H9 (cell line): ENCODE measurements around the gene ALOX12B. TPM values are rescaled to one million over a fixed set of nuclear protein-coding genes. Genes with fewer than 3 reads are reported as not detected.

ENCODE experiments used
- microRNA-seq: library from miRNA; unstranded; fragments of <30 nt; microRNA quantifications from one replicate; pipeline ENCODE4, GENCODE V29; 2020; ENCODE audit warnings: borderline microRNAs expressed
- total RNA-seq: library from RNA; stranded (reverse); gene quantifications from 2 replicates; pipeline ENCODE4 v1.2.1, GENCODE V29; 2021

Gene ALOX12B
- total RNA-seq, 1 experiment from 2014 or later: 1.2 TPM

Small RNAs within 50 kb of the gene (microRNA-seq; reads per million reads assigned to microRNA genes)
- not detected for gene MIR4314

Other genes starting within 250 kb of the ALOX12B start
- 8.9 and 11.3 TPM in 2 replicates for gene TMEM88, start 232.7 kb downstream of the ALOX12B start, total RNA-seq
- 40.0 and 50.2 TPM in 2 replicates for gene NAA38, start 230.2 kb downstream of the ALOX12B start, total RNA-seq
- 17.1 and 18.0 TPM in 2 replicates for gene CYB5D1, start 229.7 kb downstream of the ALOX12B start, total RNA-seq
- 33.2 and 35.7 TPM in 2 replicates for gene CHD3, start 198.9 kb downstream of the ALOX12B start, total RNA-seq
- gene RNF227, start 171.4 kb downstream of the ALOX12B start, total RNA-seq: 1.9 and 2.5 TPM in 2 replicates
- 5.7 and 6.4 TPM in 2 replicates for gene KCNAB3, start 157.9 kb downstream of the ALOX12B start, total RNA-seq
- gene TRAPPC1, start 155.8 kb downstream of the ALOX12B start, total RNA-seq: 132 and 160 TPM in 2 replicates
- gene CNTROB, start 155.5 kb downstream of the ALOX12B start, total RNA-seq: 25.8 and 30.1 TPM in 2 replicates
- gene GUCY2D, start 85.1 kb downstream of the ALOX12B start, total RNA-seq: 0.15 and 0.35 TPM in 2 replicates
- 0.11 TPM in 1 of 2 replicates, not detected in the other for gene ALOX15B, start 48.7 kb downstream of the ALOX12B start, total RNA-seq
- gene ALOXE3, start 30.8 kb upstream of the ALOX12B start, total RNA-seq: 0.13 and 0.42 TPM in 2 replicates
- gene HES7, start 36.4 kb upstream of the ALOX12B start, total RNA-seq: 0.26 and 0.33 TPM in 2 replicates
- 36.5 and 37.2 TPM in 2 replicates for gene PER1, start 64.7 kb upstream of the ALOX12B start, total RNA-seq
- 22.8 and 22.9 TPM in 2 replicates for gene VAMP2, start 75.2 kb upstream of the ALOX12B start, total RNA-seq
- 12.7 and 14.3 TPM in 2 replicates for gene TMEM107, start 88.7 kb upstream of the ALOX12B start, total RNA-seq
- gene BORCS6, start 102.5 kb upstream of the ALOX12B start, total RNA-seq: 3.1 and 3.4 TPM in 2 replicates
- 160 and 171 TPM in 2 replicates for gene AURKB, start 122.9 kb upstream of the ALOX12B start, total RNA-seq
- gene CTC1, start 160.3 kb upstream of the ALOX12B start, total RNA-seq: 36.9 and 37.0 TPM in 2 replicates
- 224 and 228 TPM in 2 replicates for gene PFAS, start 161.6 kb upstream of the ALOX12B start, total RNA-seq
- gene RANGRF, start 201.0 kb upstream of the ALOX12B start, total RNA-seq: 36.9 and 42.5 TPM in 2 replicates
- gene SLC25A35, start 207.7 kb upstream of the ALOX12B start, total RNA-seq: 3.9 and 4.3 TPM in 2 replicates
- gene ARHGEF15, start 222.5 kb upstream of the ALOX12B start, total RNA-seq: 0.35 and 0.39 TPM in 2 replicates